T-helper 17 cell (primary cell): ENCODE data around the gene UVSSA. TPM values are rescaled to one million over a fixed set of nuclear protein-coding genes. Genes with fewer than 3 reads are reported as not detected.

Experiments used
- ATAC-seq: fragments of 150-1000 bp; cut with Tn5 transposase; 2 replicates; pipeline ENCODE4 v1.10.0; 2021; ENCODE audit warnings: mild to moderate bottlenecking, moderate library complexity
- DNase-seq, 3 donors: peaks; one replicate each; pipeline versions ENCODE4 v3.0.0 to v3.0.0-alpha.2; 2020 to 2021
- H3K9me3 ChIP-seq: one replicate; pipeline ENCODE4 v1.7.0; 2013; ENCODE audit warnings: low read length, mild to moderate bottlenecking; ENCODE audit not compliant: control insufficient read depth, poor library complexity, severe bottlenecking
- H3K27ac Mint-ChIP-seq: one replicate; pipeline ENCODE4 v1.8.0; 2022; ENCODE audit warnings: mild to moderate bottlenecking, moderate library complexity, mixed read lengths
- H3K27me3 Mint-ChIP-seq: one replicate; pipeline ENCODE4 v1.8.0; 2022; ENCODE audit warnings: mixed read lengths
- H3K36me3 Mint-ChIP-seq: one replicate; pipeline ENCODE4 v1.8.0; 2022; ENCODE audit warnings: low read depth, mixed read lengths
- H3K4me1 Mint-ChIP-seq: one replicate; pipeline ENCODE4 v1.8.0; 2022; ENCODE audit warnings: mild to moderate bottlenecking, mixed read lengths
- H3K4me3 Mint-ChIP-seq: one replicate; pipeline ENCODE4 v1.8.0; 2022; ENCODE audit warnings: mild to moderate bottlenecking, moderate library complexity, mixed read lengths
- total RNA-seq, 4 donors: library from RNA in 2 of 4; stranded (reverse) in 2 of 4; gene quantifications; one replicate each; pipeline ENCODE4 v1.2.3 and lab custom pipeline; 2022 to 2026

UVSSA gene, protein sequence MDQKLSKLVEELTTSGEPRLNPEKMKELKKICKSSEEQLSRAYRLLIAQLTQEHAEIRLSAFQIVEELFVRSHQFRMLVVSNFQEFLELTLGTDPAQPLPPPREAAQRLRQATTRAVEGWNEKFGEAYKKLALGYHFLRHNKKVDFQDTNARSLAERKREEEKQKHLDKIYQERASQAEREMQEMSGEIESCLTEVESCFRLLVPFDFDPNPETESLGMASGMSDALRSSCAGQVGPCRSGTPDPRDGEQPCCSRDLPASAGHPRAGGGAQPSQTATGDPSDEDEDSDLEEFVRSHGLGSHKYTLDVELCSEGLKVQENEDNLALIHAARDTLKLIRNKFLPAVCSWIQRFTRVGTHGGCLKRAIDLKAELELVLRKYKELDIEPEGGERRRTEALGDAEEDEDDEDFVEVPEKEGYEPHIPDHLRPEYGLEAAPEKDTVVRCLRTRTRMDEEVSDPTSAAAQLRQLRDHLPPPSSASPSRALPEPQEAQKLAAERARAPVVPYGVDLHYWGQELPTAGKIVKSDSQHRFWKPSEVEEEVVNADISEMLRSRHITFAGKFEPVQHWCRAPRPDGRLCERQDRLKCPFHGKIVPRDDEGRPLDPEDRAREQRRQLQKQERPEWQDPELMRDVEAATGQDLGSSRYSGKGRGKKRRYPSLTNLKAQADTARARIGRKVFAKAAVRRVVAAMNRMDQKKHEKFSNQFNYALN
- total RNA-seq (10 to 100 TPM; 36.0 to 37.1 TPM), total RNA-seq (lab: John Stamatoyannopoulos, UW) (33.3 to 80.8 reads per million in 2 donors)

- DNase-seq = peak; percentile 100
- Mint-ChIP-seq H3K36me3 (no peaks in the 10 kb centered on the region), H3K4me1 (peaks cover 29% of the 10 kb centered on the region), H3K27me3 (no peaks in the 10 kb centered on the region), H3K27ac (peak within 1 kb of the TSS; percentile 92), H3K4me3 (peak within 1 kb of the TSS; percentile 98)
- peak; percentile 94 for ATAC-seq
- H3K9me3 ChIP-seq = no peaks in the 10 kb centered on the region
These were observed at the start of gene UVSSA for GRCh38 chr4:1346781-1347409. UVSSA (plus strand) TSS chr4:1347208; CDS start chr4:1348092, 884 bp downstream.

- no peaks in the 10 kb centered on the region for H3K9me3 ChIP-seq
- peak; percentile 84 for ATAC-seq
- Mint-ChIP-seq H3K27me3 (no peaks in the 10 kb centered on the region), H3K36me3 (peaks cover 8% of the 10 kb centered on the region), H3K4me1 (peaks cover 42% of the 10 kb centered on the region), H3K27ac (peak overlapping the region; percentile 90), H3K4me3 (peak overlapping the region; percentile 69)
- peak in 2 of 3 donors; percentile 35 to 39 for DNase-seq
These were observed 49.3 kb upstream of the UVSSA start for GRCh38 chr4:1297456-1298325.

GRCh38 chr4:1298461-1298860 lies 48.5 kb upstream of the UVSSA start:
- no peak overlapping the region for H3K4me3 Mint-ChIP-seq
- peaks cover 8% of the 10 kb centered on the region for H3K36me3 Mint-ChIP-seq
- peak overlapping the region; percentile 90 for H3K27ac Mint-ChIP-seq
- DNase-seq (no peak), ATAC-seq (no peak)
- no peaks in the 10 kb centered on the region for H3K9me3 ChIP-seq
- peaks cover 42% of the 10 kb centered on the region for H3K4me1 Mint-ChIP-seq
- H3K27me3 Mint-ChIP-seq = no peaks in the 10 kb centered on the region

- no peak overlapping the region for H3K4me3 Mint-ChIP-seq
These were observed 47.6 kb upstream of the UVSSA start for GRCh38 chr4:1299301-1299860.

DNA sequence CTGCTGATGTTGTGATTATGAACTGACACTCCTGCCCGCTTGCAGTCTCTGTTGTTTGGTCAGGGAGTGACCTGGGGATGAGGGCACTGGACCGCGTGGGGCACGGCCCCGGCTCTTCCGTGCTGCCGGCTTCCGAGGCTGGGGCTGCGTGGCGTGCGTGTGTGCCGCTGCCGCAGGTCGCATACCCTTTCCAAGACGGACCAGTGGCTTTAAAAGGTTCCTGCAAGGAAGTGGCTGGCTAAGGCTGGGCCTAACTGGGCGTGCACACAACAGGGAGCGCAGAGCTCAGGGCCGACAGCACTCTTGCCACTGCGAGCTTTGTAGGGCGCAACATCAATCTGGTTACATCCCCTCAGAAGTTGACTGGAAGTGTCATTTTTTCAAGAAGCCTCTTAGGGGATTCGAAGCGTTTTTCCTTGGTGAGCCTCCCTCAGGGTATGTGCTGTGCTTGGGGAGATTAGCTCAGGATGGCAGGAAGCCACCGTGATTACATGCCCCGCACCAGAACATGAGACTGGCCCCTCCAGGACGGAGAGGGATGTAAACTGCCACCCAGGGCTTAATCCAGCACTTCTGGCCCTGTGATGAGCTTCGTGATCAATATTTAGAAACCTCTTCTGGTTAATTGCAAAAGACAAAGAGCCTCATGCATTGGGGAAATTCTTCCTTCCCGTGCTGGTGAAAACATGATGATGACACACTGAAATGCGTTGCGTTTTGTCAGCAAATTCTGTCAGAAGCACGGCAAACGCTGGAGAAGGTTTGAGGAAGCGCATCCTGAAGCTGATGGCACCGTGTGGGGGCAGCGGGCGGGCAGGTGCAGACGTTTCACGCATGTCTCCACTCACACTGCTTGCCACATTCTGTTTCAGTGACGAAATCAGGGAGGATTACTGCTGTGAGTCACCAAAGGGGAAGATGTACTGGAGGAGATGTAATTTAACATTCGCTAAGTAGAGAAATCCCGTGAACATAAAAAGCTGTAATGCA lies 46.2 kb upstream of the UVSSA start:
- Mint-ChIP-seq H3K27ac (peak overlapping the region; percentile 90), H3K36me3 (peaks cover 8% of the 10 kb centered on the region), H3K4me3 (peak overlapping the region; percentile 19), H3K4me1 (peaks cover 42% of the 10 kb centered on the region), H3K27me3 (no peaks in the 10 kb centered on the region)
- peak; percentile 59 for ATAC-seq
- no peak for DNase-seq
- H3K9me3 ChIP-seq = no peaks in the 10 kb centered on the region

More at GRCh38 chr4:1299301-1299860, 47.6 kb upstream of the UVSSA start:
- H3K9me3 ChIP-seq = no peaks in the 10 kb centered on the region
- ATAC-seq (no peak), DNase-seq (no peak)
- Mint-ChIP-seq H3K27ac (peak overlapping the region; percentile 90), H3K36me3 (peaks cover 8% of the 10 kb centered on the region), H3K4me1 (peaks cover 38% of the 10 kb centered on the region), H3K27me3 (no peaks in the 10 kb centered on the region)

GRCh38 chr4:1302159-1302558 lies 44.8 kb upstream of the UVSSA start:
- no peak for DNase-seq
- H3K36me3 Mint-ChIP-seq = peaks cover 5% of the 10 kb centered on the region
- no peaks in the 10 kb centered on the region for H3K9me3 ChIP-seq
- H3K27me3 Mint-ChIP-seq = no peaks in the 10 kb centered on the region
- H3K4me1 Mint-ChIP-seq = peaks cover 47% of the 10 kb centered on the region
- H3K4me3 Mint-ChIP-seq = no peak overlapping the region
- H3K27ac Mint-ChIP-seq = peak overlapping the region; percentile 77
- no peak for ATAC-seq

GRCh38 chr4:1305261-1305711 lies 41.7 kb upstream of the UVSSA start:
- Mint-ChIP-seq H3K4me1 (peaks cover 53% of the 10 kb centered on the region), H3K27me3 (no peaks in the 10 kb centered on the region), H3K4me3 (peak overlapping the region; percentile 69), H3K36me3 (no peaks in the 10 kb centered on the region), H3K27ac (peak overlapping the region; percentile 95)
- no peaks in the 10 kb centered on the region for H3K9me3 ChIP-seq
- DNase-seq (no peak), ATAC-seq (no peak)

GRCh38 chr4:1305781-1306455 lies 41.1 kb upstream of the UVSSA start:
- Mint-ChIP-seq H3K4me3 (peak overlapping the region; percentile 69), H3K4me1 (peaks cover 54% of the 10 kb centered on the region), H3K36me3 (no peaks in the 10 kb centered on the region), H3K27ac (peak overlapping the region; percentile 95), H3K27me3 (no peaks in the 10 kb centered on the region)
- DNase-seq (no peak), ATAC-seq (peak; percentile 60)
- no peaks in the 10 kb centered on the region for H3K9me3 ChIP-seq

GRCh38 chr4:1307951-1308735 lies 38.9 kb upstream of the UVSSA start:
- DNase-seq = no peak
- peak overlapping the region; percentile 90 for H3K4me3 Mint-ChIP-seq

GRCh38 chr4:1309261-1310010 lies 37.6 kb upstream of the UVSSA start:
- no peaks in the 10 kb centered on the region for H3K9me3 ChIP-seq
- Mint-ChIP-seq H3K4me3 (peak overlapping the region; percentile 90), H3K27me3 (no peaks in the 10 kb centered on the region), H3K4me1 (peaks cover 65% of the 10 kb centered on the region), H3K27ac (peak overlapping the region; percentile 89), H3K36me3 (peaks cover 5% of the 10 kb centered on the region)
- ATAC-seq = peak; percentile 60
- DNase-seq = peak in 2 of 3 donors; percentile 54 to 55

More at GRCh38 chr4:1307951-1308735, 38.9 kb upstream of the UVSSA start:
- ATAC-seq = no peak
- Mint-ChIP-seq H3K27me3 (no peaks in the 10 kb centered on the region), H3K36me3 (peaks cover 1% of the 10 kb centered on the region), H3K4me1 (peaks cover 62% of the 10 kb centered on the region), H3K27ac (peak overlapping the region; percentile 89)
- H3K9me3 ChIP-seq = no peaks in the 10 kb centered on the region
